ENCODE results near the gene HLF.

The HLF gene

DNA sequence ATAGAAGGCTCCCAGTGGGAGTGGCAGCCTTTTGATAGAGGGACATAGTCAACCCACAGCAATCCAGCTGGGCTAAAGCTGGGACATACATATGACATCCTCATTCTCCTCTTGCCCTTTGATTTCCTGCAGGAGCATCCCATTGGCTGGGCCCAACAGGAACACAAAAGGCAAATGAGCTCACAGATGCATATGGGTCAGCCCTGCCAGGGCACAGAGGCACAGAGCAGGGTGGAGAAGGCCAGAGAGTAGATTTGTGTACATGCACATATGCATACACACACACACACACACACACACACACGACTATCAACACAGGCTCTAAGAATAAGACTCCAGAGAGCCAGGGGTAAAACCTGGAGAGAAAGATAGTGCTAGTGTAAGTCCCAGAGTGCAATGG, 98.3 kb downstream of the HLF start:
- no peak for DNase-seq (ENCODE audit: low spot score)

- no peak for DNase-seq (ENCODE audit: low spot score)
These were observed 101.3 kb downstream of the HLF start for GRCh38 chr17:55366020-55366481.

GRCh38 chr17:55368706-55369105, 103.9 kb downstream of the HLF start:
- no peak for DNase-seq (ENCODE audit: low spot score)

Measured in iPS-NIHi11 (cell line).